MM.1S (cell line): ENCODE data around the gene TRNT1.

Source experiments
- DNase-seq: peaks from one replicate; pipeline ENCODE4 v3.0.0-alpha.2; 2015
- H2AFZ ChIP-seq: fragments of 300-600 bp; sonication (generic); 2 replicates; pipeline ENCODE4 v1.6.0; 2016; ENCODE audit warnings: antibody characterized with exemption, low read length
- H3F3A ChIP-seq: fragments of 300-600 bp; sonication (generic); 2 replicates; pipeline ENCODE4 v1.6.1; 2016; ENCODE audit warnings: mild to moderate bottlenecking, antibody characterized with exemption, low read length, moderate library complexity, mixed read lengths; ENCODE audit not compliant: insufficient read depth
- H3K27ac ChIP-seq: fragments of 300-600 bp; sonication (generic); 2 replicates; pipeline ENCODE4 v1.5.1; 2016; ENCODE audit warnings: mild to moderate bottlenecking, low read length
- H3K27me3 ChIP-seq: fragments of 300-600 bp; sonication (generic); replicated peaks from 2 replicates; pipeline ENCODE4 v1.6.0; 2016; ENCODE audit warnings: low read length; ENCODE audit not compliant: insufficient read depth
- H3K36me3 ChIP-seq: fragments of 300-600 bp; sonication (generic); replicated peaks from 2 replicates; pipeline ENCODE4 v1.6.1; 2016; ENCODE audit warnings: mild to moderate bottlenecking, low read length, mixed read lengths; ENCODE audit not compliant: insufficient read depth
- H3K4me1 ChIP-seq: fragments of 300-600 bp; sonication (generic); 2 replicates; pipeline ENCODE4 v1.6.1; 2016; ENCODE audit warnings: low read length, mixed read lengths
- H3K4me2 ChIP-seq: fragments of 300-600 bp; sonication (generic); 2 replicates; pipeline ENCODE4 v1.6.0; 2016; ENCODE audit warnings: low read depth, low read length
- H3K4me3 ChIP-seq: fragments of 300-600 bp; sonication (generic); 2 replicates; pipeline ENCODE4 v1.5.1; 2016; ENCODE audit warnings: low read length, mixed read lengths
- H3K79me2 ChIP-seq: fragments of 300-600 bp; sonication (generic); 2 replicates; pipeline ENCODE4 v1.6.1; 2016; ENCODE audit warnings: mixed run types, low read length, mixed read lengths
- H3K9ac ChIP-seq: fragments of 300-600 bp; sonication (generic); 2 replicates; pipeline ENCODE4 v1.6.1; 2016; ENCODE audit warnings: low read length, mixed read lengths
- H3K9me2 ChIP-seq: fragments of 300-600 bp; sonication (generic); replicated peaks from 2 replicates; pipeline ENCODE4 v1.6.1; 2016; ENCODE audit warnings: mild to moderate bottlenecking, low read length, mixed read lengths; ENCODE audit not compliant: insufficient read depth
- H3K9me3 ChIP-seq: fragments of 300-600 bp; sonication (generic); replicated peaks from 2 replicates; pipeline ENCODE4 v1.6.1; 2016; ENCODE audit warnings: mild to moderate bottlenecking, low read length, mixed read lengths; ENCODE audit not compliant: insufficient read depth
- H4K20me1 ChIP-seq: fragments of 300-600 bp; sonication (generic); 2 replicates; pipeline ENCODE4 v1.6.1; 2016; ENCODE audit warnings: mild to moderate bottlenecking, low read length, moderate library complexity, mixed read lengths; ENCODE audit not compliant: insufficient read depth
- CTCF ChIP-seq: fragments of 300-600 bp; sonication (generic); IDR thresholded peaks from 2 replicates; pipeline ENCODE4 v1.5.1; 2016; ENCODE audit warnings: antibody characterized with exemption, low read length, mixed read lengths
- EZH2 ChIP-seq: fragments of 300-600 bp; sonication (generic); optimal IDR thresholded peaks from 2 replicates; pipeline ENCODE3; 2017; ENCODE audit warnings: low read depth, mild to moderate bottlenecking, antibody characterized with exemption, low read length, mixed read lengths
- EZH2phosphoT487 ChIP-seq: fragments of 300-600 bp; sonication (generic); IDR thresholded peaks from 2 replicates; pipeline ENCODE4 v1.6.1; 2018; ENCODE audit warnings: antibody characterized with exemption, low read length

TRNT1 gene

GRCh38 chr3:3189102-3189727 lies 62.5 kb downstream of the TRNT1 start:
- Histone ChIP-seq H3K79me2 (no peaks in the 10 kb centered on the region), H3K36me3 (no peaks in the 10 kb centered on the region), H3K9me2 (no peaks in the 10 kb centered on the region), H2AFZ (no peak overlapping the region), H3K4me3 (no peak overlapping the region), H3K27me3 (no peaks in the 10 kb centered on the region), H3K27ac (no peak overlapping the region), H3F3A (no peaks in the 10 kb centered on the region), H3K9ac (no peak overlapping the region), H4K20me1 (no peaks in the 10 kb centered on the region), H3K4me2 (no peak overlapping the region), H3K9me3 (no peaks in the 10 kb centered on the region), H3K4me1 (no peaks in the 10 kb centered on the region)
- TF ChIP-seq CTCF, result no peak
- TF ChIP-seq EZH2, result no peak
- no peak for TF ChIP-seq EZH2phosphoT487
- no peak for DNase-seq

GRCh38 chr3:3189961-3190360 lies 63.2 kb downstream of the TRNT1 start:
- Histone ChIP-seq H3K27ac (no peak overlapping the region), H3K9me3 (no peaks in the 10 kb centered on the region), H4K20me1 (no peaks in the 10 kb centered on the region), H3K79me2 (no peaks in the 10 kb centered on the region), H3K4me1 (no peaks in the 10 kb centered on the region), H3K4me3 (no peak overlapping the region), H3K9ac (no peak overlapping the region), H3F3A (no peaks in the 10 kb centered on the region), H3K4me2 (no peak overlapping the region), H3K36me3 (no peaks in the 10 kb centered on the region), H3K9me2 (no peaks in the 10 kb centered on the region), H3K27me3 (no peaks in the 10 kb centered on the region), H2AFZ (no peak overlapping the region)
- TF ChIP-seq EZH2phosphoT487 (no peak), CTCF (no peak), EZH2 (no peak)
- no peak for DNase-seq

- Histone ChIP-seq H3K4me1 (no peaks in the 10 kb centered on the region), H3K9me3 (no peaks in the 10 kb centered on the region), H4K20me1 (no peaks in the 10 kb centered on the region), H2AFZ (no peak overlapping the region), H3K27ac (no peak overlapping the region), H3K36me3 (no peaks in the 10 kb centered on the region), H3K4me2 (no peak overlapping the region), H3F3A (no peaks in the 10 kb centered on the region), H3K9ac (no peak overlapping the region), H3K4me3 (no peak overlapping the region), H3K9me2 (no peaks in the 10 kb centered on the region), H3K27me3 (no peaks in the 10 kb centered on the region), H3K79me2 (no peaks in the 10 kb centered on the region)
- DNase-seq, result no peak
- TF ChIP-seq EZH2phosphoT487 (no peak), CTCF (no peak)
Measured at GRCh38 chr3:3191675-3192285, 65.0 kb downstream of the TRNT1 start.
